PC-9 (cell line): ENCODE results near the gene TRAF4.

ENCODE experiments used
- EZH2 ChIP-seq: fragments of 200-600 bp; sonication (generic); IDR thresholded peaks from 2 replicates; pipeline ENCODE4 v1.8.0; 2017; ENCODE audit warnings: antibody characterized with exemption, low read depth
- TF ChIP-seq, protein P1 (sequence below): fragments of 200-600 bp; sonication (generic); conservative IDR thresholded peaks from 2 replicates; pipeline ENCODE4 v1.6.1; 2017; ENCODE audit warnings: mixed run types, antibody characterized with exemption, mild to moderate bottlenecking, moderate library complexity

- TF ChIP-seq EZH2: no peak
- TF ChIP-seq, protein P1, sequence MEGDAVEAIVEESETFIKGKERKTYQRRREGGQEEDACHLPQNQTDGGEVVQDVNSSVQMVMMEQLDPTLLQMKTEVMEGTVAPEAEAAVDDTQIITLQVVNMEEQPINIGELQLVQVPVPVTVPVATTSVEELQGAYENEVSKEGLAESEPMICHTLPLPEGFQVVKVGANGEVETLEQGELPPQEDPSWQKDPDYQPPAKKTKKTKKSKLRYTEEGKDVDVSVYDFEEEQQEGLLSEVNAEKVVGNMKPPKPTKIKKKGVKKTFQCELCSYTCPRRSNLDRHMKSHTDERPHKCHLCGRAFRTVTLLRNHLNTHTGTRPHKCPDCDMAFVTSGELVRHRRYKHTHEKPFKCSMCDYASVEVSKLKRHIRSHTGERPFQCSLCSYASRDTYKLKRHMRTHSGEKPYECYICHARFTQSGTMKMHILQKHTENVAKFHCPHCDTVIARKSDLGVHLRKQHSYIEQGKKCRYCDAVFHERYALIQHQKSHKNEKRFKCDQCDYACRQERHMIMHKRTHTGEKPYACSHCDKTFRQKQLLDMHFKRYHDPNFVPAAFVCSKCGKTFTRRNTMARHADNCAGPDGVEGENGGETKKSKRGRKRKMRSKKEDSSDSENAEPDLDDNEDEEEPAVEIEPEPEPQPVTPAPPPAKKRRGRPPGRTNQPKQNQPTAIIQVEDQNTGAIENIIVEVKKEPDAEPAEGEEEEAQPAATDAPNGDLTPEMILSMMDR: no peak
Observed at GRCh38 chr17:28726226-28726626, 17.6 kb upstream of the TRAF4 start, which contains the start of gene TLCD1.
